Urothelium cell line (cell line): ENCODE data around the gene SLC9A9.

ENCODE experiments used
- DNase-seq: peaks from one replicate; pipeline ENCODE4 v3.0.0; 2011; ENCODE audit warnings: low spot score, mixed read lengths
- FAIRE-seq: peaks from 2 replicates; lab custom pipeline; 2011; peaks lifted over from hg19 to GRCh38; lab: Jason Lieb, UNC

Gene SLC9A9

DNA sequence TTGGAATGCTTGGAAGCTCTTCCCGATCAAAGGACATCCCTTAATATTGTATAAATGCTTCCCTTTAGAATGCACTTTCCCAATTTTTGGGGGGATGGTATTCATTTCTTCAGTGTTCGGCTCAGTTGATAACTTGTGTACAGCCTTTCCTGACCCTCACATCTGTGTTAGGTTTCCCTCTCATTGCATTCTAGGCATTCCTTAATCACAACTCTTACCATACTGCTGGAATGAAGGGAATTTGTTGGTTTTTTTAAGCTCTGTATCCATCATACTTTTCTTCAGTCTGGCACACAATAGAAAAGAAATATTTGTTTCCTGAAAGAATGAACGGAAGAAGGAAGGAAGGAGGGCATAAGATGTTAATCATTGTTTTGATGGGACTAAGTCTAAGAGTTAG is 609.2 kb downstream of the SLC9A9 start:
- DNase-seq: no peak
- no peak for FAIRE-seq

DNA sequence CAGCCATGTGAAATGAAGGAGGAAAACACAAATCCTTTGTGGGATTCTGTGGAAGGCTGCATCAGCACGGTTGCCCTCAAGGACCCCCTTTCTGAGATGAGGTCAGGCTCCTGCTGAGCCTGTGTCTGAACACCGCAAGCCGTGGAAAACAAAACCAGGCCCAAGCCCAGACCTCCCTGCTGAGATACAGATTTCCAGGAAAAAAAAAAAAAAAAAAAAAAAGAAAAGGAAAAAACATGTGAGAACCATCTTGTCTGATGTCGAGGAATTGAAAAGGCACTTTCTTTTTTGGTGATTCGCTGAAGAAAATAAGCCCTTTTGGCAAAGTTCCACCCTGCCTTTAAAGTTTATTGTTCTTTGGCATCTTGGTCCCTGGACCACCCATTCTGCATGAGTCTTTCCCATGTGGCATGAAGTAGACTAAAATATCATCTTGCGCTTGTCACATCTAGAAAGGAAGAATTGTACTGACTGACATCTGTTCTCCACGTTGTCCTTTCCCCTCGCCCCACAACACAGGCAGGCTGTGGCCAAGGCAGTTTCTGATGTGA is 611.1 kb downstream of the SLC9A9 start:
- DNase-seq: no peak
- no peak for FAIRE-seq

DNA sequence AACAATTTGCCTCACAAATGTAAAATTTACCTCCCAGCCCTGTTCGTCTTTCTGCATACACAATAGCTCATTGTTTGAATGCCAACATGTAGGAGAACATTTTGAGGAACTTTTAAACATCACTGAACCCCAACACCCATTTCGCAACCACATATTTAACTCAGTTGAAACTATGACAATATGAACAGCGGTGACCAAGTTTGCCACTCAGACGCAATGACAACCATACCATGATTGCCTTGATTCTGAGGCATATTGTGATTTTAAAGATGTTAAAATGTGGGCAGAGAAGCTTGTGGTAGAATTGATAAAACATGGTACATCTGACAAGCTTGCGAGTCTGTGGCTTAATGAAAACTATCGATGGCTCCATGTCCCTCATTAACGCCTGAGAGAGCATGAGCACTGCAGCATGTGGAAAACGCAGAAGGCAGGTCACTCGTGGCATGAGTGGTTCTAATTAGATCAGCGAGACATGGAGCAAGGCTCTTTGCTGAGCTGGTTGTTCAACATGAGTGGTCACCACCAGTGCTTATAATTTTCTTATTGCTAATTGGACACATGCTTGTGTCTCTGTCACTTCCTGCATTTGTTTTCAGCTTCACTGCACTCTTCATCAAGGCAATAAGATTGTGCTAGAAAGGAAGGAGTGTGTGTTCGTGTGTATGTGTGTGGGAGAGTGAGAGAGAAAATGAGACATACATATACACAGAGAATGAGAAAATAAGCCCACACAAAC is 611.9 kb downstream of the SLC9A9 start:
- no peak for DNase-seq

DNA sequence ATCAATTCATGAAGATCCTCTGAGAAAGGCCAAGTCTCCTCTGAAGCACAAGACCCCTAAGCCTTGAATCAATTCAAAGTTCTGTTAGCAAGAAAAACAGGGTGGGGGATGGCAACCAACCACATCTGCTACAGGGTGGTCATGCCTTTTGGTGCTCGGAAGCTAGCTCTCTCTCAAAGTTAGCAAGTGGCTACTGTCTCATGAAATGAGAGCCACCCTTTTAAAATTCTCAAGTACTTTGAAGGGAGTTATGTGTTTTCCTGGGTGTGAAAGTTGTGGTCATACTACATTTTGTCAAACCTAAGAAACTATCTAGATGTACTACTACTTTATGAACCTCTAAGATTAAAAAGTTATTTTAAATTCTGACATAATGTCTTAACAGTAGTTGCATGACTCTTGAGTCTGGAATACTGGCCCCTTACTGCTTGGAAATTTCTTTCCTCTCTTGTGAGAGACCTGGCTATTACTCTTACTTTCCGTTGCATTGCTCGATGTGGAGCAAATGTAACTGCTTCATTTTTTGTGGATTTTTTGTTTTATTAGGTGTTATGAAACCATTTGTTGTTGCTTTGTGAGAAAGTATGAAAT is 612.6 kb downstream of the SLC9A9 start:
- no peak for FAIRE-seq
- no peak for DNase-seq

More for the DNA sequence above, 611.9 kb downstream of the SLC9A9 start:
- FAIRE-seq: no peak

DNA sequence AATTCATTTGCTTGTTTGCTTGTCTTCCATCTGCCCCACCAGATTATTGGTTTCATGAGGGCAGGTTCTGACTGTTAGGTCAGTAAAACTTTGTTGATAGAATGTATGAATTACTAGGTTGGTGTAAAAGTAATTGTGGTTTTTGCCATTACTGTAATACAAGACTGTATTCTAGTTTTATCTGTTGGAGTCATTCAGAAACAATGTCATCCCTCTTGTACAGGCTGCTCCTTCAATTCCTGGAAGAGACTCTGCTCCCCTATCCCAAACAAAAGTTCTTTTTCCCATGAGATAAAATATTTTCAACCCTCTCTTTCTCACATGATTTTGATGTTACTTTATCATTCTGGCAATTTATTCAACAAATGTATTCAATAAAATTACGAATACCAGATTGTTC is 613.7 kb downstream of the SLC9A9 start:
- FAIRE-seq (no peak), DNase-seq (no peak)

DNA sequence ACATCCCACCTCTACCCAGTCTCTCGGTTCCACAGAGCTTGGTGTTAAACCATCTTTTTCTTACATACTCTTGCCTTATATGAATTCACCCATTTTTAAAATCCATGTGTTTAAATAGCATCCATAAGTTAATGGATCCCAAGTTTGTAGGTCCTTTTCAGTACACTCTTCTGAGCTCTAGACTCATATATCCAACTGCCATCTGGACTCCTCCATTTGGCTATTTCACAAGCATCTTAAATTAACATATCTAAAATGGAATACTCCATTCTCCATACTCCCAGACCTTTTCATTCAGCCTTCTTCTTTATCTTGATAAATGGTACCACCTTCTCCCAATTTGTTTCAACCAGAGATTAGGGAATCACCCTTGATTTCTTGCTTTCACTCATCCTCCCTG is 615.3 kb downstream of the SLC9A9 start:
- no peak for FAIRE-seq
- DNase-seq: no peak

DNA sequence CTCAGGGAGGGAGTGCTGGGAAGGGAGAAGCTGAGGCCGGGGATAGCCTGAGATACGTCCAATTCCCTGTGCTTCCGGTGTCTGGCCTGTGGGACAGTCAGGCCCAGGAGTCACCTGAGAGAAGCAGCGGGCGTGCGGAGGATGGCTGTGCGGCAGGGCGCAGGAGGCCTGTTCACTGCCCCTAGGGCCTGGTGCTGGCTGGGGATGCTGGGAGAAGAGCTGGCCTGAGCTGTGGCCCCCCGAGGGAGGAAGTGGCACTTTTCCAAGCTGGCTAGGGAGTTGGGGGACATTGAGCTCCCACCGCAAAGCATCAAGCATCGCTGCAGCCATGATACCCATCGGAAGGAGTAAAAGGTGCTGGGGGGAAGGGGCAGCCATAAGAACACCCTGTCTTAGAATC is 619.9 kb downstream of the SLC9A9 start:
- no peak for DNase-seq
- FAIRE-seq: no peak

DNA sequence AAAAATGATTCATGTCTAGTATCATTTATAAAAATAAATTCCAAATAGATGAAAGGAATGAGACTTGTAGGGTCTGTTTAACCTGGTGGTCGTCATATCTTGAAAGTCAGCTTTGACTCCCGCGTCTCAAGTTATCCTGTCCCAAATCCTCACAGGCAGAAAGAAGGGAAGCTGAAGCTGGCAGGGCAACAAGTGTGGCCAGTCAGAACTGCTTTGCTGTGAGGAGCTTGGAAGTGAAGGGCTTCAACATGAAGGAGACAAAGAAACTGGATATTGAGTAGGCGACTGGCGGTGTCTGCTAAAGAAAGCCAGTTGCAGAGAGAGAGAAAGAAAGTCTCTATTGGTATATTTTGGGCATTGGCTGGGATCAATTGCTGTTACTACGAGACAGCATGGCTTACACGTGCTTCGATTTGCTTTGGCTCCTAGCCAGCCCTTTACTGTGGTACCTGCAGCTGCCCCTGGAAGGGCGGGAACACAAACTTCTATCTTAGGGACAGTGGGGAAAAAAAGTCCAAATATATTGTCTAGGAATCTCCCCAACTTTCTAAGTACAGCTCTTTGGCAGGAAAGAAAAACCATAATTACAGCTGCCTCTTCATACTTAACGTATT is 621.5 kb downstream of the SLC9A9 start:
- DNase-seq (no peak), FAIRE-seq (no peak)

DNA sequence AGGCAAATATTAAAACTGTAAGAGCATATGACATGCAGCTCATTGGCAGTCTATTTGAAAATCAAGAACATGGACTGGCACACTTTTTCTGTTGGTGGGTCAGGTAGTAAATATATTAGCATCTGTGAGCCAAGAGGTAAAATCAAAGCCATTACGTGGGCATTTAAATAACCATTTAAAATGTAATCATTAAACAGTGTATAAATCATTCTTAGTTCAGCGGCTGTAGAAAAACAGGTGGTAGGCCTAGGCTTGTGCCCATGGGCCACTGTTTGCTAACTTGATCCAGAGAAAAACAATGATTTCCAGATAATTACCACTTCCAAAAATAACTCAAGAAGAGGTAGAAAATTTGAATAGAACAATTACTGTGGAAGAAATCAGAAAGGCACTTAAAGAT is 623.6 kb downstream of the SLC9A9 start:
- DNase-seq (no peak), FAIRE-seq (no peak)

DNA sequence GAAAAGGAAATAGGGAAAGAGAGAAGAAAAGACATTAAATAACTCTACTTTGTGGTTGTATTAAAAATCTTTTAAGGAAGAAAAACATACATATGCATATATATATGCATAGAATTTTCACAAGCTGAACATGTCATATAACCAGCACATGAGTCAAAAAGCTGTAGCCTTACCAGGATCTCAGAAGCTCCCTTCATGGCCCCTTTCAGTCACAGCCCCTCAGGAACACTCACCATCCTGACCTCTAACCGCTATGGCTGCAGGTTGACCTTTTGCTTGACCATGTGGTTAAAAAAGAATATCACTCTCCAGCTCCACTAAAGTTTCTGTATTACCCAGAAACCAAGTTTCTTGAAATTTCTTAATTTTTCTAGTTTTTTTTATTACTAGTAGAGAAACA is 625.3 kb downstream of the SLC9A9 start:
- FAIRE-seq: no peak

DNA sequence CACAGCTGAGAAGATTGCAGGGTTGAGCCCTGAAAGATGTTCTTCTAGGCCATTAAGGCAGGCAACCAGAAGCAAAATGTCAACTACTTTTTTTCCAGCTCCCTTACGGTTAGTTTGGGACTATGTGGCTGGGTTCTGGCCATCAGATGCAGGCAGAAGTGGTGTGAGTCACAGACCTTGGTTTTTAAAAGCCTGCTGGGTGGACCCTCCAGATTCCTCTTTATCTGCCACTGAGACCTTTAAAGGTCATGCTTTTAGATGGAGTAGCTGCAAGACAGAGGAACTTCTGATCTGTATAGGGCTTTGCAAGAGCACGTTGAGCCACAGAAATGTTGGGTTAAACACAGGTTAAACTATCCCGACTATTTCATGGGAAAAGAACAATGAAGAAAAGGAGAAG is 625.8 kb downstream of the SLC9A9 start:
- DNase-seq (no peak), FAIRE-seq (no peak)

More for the DNA sequence above, 625.3 kb downstream of the SLC9A9 start:
- no peak for DNase-seq

DNA sequence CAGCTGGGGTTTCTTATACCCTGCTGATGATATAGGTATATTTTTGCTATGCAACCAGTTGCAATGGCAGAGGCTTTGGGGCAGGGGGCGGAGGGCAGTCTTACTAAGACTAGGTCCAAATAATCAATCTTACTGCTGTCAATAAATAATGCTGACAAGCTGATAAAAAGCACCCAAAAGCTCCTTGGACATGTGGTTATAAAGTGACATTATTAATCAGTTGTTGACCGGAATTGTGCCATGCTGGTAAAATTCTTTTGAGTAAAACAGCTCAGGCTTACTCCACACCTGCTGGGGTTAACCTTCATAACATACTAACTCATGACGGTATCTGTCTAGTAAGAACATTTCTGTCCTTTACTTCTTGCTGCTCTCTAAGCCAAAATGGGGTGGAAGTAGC is 626.8 kb downstream of the SLC9A9 start:
- no peak for FAIRE-seq
- DNase-seq: no peak

DNA sequence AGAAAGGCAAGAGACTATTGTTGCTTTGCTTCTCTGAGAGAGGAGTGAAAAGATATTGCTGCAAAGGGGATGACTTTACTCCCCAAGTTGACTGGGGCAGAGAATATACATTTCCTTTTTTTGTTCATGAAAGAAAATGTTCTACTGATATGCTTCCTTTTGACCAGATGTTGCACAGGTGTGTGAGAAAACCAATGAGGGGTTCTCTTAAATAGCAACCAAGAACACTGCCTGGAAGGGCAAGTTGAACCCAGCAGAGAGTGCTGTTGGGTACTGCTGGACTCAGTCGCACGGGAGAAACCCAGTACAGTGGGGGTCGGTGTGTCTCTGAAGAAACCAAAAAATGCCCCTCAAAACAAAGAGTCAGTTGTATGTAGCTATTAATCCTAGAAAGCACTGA is 627.5 kb downstream of the SLC9A9 start:
- no peak for FAIRE-seq

DNA sequence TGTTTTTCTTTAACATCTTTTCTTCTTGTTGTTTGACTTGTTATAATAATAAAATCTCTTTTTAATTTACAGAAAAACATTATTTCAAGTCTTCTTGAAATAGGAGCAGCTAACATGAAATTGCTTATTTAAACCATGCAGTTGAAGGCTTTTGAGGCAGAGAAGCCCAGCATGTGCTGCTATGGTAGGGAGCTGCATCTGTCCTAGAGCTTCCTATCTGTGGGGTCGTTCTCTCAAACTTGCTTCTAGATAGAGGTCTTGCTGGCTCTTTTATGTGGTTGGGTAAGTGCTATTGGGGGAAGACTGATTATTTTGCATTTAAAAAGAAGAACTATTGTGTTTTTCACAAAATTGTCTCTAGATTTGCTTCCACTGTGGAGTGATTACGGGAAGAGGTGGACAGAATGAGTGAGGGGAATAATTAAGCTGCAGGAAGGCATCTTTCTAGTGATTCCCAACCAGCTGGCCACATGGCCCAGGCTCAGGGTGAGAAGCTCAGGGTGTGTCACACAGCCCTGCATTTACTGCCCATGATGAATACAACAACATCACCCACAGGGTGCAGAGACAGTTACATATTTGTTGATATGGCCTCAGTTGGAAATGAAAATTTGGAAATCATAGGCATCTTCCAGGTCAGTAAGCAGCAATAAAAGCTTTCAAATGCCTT is 630.0 kb downstream of the SLC9A9 start:
- no peak for DNase-seq
- FAIRE-seq: no peak

More for the DNA sequence above, 627.5 kb downstream of the SLC9A9 start:
- no peak for DNase-seq

DNA sequence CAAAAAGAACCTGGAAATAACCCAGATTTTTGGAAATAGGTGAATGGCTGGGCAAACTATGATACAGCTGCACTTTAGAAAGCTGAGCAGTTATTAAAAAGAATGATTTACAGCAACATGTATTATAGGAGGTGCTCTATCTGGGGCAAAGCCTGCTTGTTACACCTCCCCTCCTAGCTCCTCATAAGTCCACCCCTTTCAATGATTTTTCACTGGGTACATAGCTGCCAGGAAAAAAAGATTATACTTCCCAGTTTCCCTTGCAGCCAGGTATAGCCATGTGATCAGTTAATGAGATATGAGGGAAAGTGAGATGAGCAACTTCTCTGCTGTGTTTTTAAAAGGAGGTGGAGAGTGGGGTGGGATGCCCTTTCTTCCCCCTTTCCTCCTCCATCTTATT is 631.0 kb downstream of the SLC9A9 start:
- FAIRE-seq (no peak), DNase-seq (no peak)

DNA sequence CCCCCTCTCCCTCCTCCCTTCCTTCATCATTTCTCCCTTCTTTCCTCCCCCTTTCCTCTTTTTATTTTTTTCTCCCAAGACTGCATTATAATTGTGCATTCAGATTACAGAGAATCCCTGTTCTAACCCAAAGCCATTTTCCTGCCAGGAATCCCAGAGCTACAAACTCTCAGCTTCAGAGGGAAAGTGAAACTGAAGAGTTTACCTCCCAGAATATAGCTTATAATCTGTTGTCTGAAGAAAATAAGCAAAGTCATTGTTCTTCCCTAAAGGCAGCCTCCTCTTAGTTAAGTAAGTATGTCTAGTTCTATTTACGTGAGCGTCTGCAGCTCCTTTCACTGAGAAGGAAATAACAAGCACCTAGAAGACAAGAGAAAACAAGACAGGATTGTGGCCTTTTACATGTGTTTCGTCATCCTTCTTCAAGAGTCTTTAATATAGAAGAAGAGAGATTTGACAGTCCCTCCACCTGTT is 631.5 kb downstream of the SLC9A9 start:
- FAIRE-seq (no peak), DNase-seq (no peak)
